Mesodermal cell (in vitro differentiated cells): Measurements from ENCODE around the gene RIC3.

Experiments used
- H3K27ac ChIP-seq: 2 replicates; pipeline ENCODE4 v1.7.0; 2013; ENCODE audit warnings: mild to moderate bottlenecking, low read depth, low read length, moderate library complexity; ENCODE audit not compliant: severe bottlenecking
- H3K36me3 ChIP-seq: 2 replicates; pipeline ENCODE4 v1.7.1; 2013; ENCODE audit warnings: mild to moderate bottlenecking, low read length, moderate library complexity; ENCODE audit not compliant: control insufficient read depth, insufficient read depth
- H3K4me1 ChIP-seq: one replicate; pipeline ENCODE4 v1.7.1; 2013; ENCODE audit warnings: mild to moderate bottlenecking, low read length; ENCODE audit not compliant: insufficient read depth, control insufficient read depth, poor library complexity, severe bottlenecking
- H3K4me3 ChIP-seq: 2 replicates; pipeline ENCODE4 v1.7.0; 2013; ENCODE audit warnings: low read length, control low read depth, mild to moderate bottlenecking; ENCODE audit not compliant: insufficient read depth, poor library complexity, severe bottlenecking; ENCODE audit errors: extremely low read depth
- H3K9me3 ChIP-seq: 2 replicates; pipeline ENCODE4 v1.7.1; 2013; ENCODE audit warnings: mild to moderate bottlenecking, low read length, moderate library complexity; ENCODE audit not compliant: control insufficient read depth
- WGBS, 2 experiments: methylation state at CpG; one replicate each; pipeline ENCODE4 v1.1.5; 2013; ENCODE audit warnings: missing lambda C conversion rate in 2 of 2; ENCODE audit not compliant: insufficient coverage in 2 of 2; 5-methylcytosine and 5-hydroxymethylcytosine counted together

RIC3 gene

GRCh38 chr11:8105133-8105532 is 63.7 kb downstream of the RIC3 start:
- Histone ChIP-seq H3K4me3 (no peak overlapping the region), H3K4me1 (no peaks in the 10 kb centered on the region), H3K9me3 (no peaks in the 10 kb centered on the region), H3K36me3 (peaks cover 25% of the 10 kb centered on the region), H3K27ac (no peak overlapping the region)
- 94 to 100% methylated on average over 1 to 2 of the region's 4 CpGs for WGBS, 2 experiments

GRCh38 chr11:8103909-8104308 is 64.9 kb downstream of the RIC3 start:
- 80 to 100% methylated on average over 1 of the region's 2 CpGs for WGBS, 2 experiments
- Histone ChIP-seq H3K27ac (no peak overlapping the region), H3K9me3 (no peaks in the 10 kb centered on the region), H3K4me1 (peaks cover 2% of the 10 kb centered on the region), H3K36me3 (peaks cover 32% of the 10 kb centered on the region), H3K4me3 (no peak overlapping the region)

GRCh38 chr11:8102965-8103364 is 65.9 kb downstream of the RIC3 start:
- H3K4me3 ChIP-seq: no peak overlapping the region
- WGBS, 2 experiments: 92 to 100% methylated on average over 5 to 7 of the region's 7 CpGs
- H3K27ac ChIP-seq: no peak overlapping the region
- H3K4me1 ChIP-seq: peaks cover 11% of the 10 kb centered on the region
- no peaks in the 10 kb centered on the region for H3K9me3 ChIP-seq
- H3K36me3 ChIP-seq: peaks cover 35% of the 10 kb centered on the region

- H3K4me1 ChIP-seq: peaks cover 12% of the 10 kb centered on the region
- peaks cover 41% of the 10 kb centered on the region for H3K36me3 ChIP-seq
- H3K4me3 ChIP-seq: no peak overlapping the region
- no peaks in the 10 kb centered on the region for H3K9me3 ChIP-seq
- H3K27ac ChIP-seq: no peak overlapping the region
These were observed 66.4 kb downstream of the RIC3 start for GRCh38 chr11:8102296-8102915.

- Histone ChIP-seq H3K36me3 (peaks cover 46% of the 10 kb centered on the region), H3K9me3 (no peaks in the 10 kb centered on the region), H3K4me3 (no peak overlapping the region), H3K4me1 (peaks cover 12% of the 10 kb centered on the region), H3K27ac (no peak overlapping the region)
- WGBS, 2 experiments: 93 to 99% methylated on average over 9 of the region's 11 CpGs
These were observed 67.4 kb downstream of the RIC3 start for GRCh38 chr11:8101421-8101820.

GRCh38 chr11:8100605-8101004 is 68.2 kb downstream of the RIC3 start:
- peaks cover 12% of the 10 kb centered on the region for H3K4me1 ChIP-seq
- WGBS, 2 experiments: 98 to 99% methylated on average over 8 of the region's 8 CpGs
- H3K4me3 ChIP-seq: no peak overlapping the region
- no peaks in the 10 kb centered on the region for H3K9me3 ChIP-seq
- H3K27ac ChIP-seq: no peak overlapping the region
- H3K36me3 ChIP-seq: peaks cover 42% of the 10 kb centered on the region

GRCh38 chr11:8100158-8100557 is 68.7 kb downstream of the RIC3 start:
- no peaks in the 10 kb centered on the region for H3K9me3 ChIP-seq
- WGBS, 2 experiments: 85 to 89% methylated on average over 10 of the region's 14 CpGs
- H3K4me1 ChIP-seq: peaks cover 12% of the 10 kb centered on the region
- H3K36me3 ChIP-seq: peaks cover 46% of the 10 kb centered on the region
- H3K27ac ChIP-seq: no peak overlapping the region
- no peak overlapping the region for H3K4me3 ChIP-seq

- WGBS, 2 experiments: 66 to 88% methylated on average over 2 of the region's 3 CpGs
- no peaks in the 10 kb centered on the region for H3K9me3 ChIP-seq
- peaks cover 12% of the 10 kb centered on the region for H3K4me1 ChIP-seq
- peaks cover 50% of the 10 kb centered on the region for H3K36me3 ChIP-seq
- H3K4me3 ChIP-seq: no peak overlapping the region
- no peak overlapping the region for H3K27ac ChIP-seq
These were observed 69.4 kb downstream of the RIC3 start for GRCh38 chr11:8099291-8099899.

- no peaks in the 10 kb centered on the region for H3K9me3 ChIP-seq
- 76 to 86% methylated on average over 3 to 5 of the region's 6 CpGs for WGBS, 2 experiments
- peak overlapping the region; percentile 43 for H3K27ac ChIP-seq
- no peak overlapping the region for H3K4me3 ChIP-seq
- peaks cover 56% of the 10 kb centered on the region for H3K36me3 ChIP-seq
- H3K4me1 ChIP-seq: peaks cover 12% of the 10 kb centered on the region
These were observed 69.9 kb downstream of the RIC3 start for GRCh38 chr11:8098879-8099278.

GRCh38 chr11:8098361-8098760 is 70.5 kb downstream of the RIC3 start:
- H3K9me3 ChIP-seq: no peaks in the 10 kb centered on the region
- no peak overlapping the region for H3K4me3 ChIP-seq
- WGBS, 2 experiments: 87 to 92% methylated on average over 4 of the region's 4 CpGs
- peaks cover 12% of the 10 kb centered on the region for H3K4me1 ChIP-seq
- peaks cover 56% of the 10 kb centered on the region for H3K36me3 ChIP-seq
- H3K27ac ChIP-seq: peak overlapping the region; percentile 43

- peaks cover 12% of the 10 kb centered on the region for H3K4me1 ChIP-seq
- no peak overlapping the region for H3K4me3 ChIP-seq
- no peaks in the 10 kb centered on the region for H3K9me3 ChIP-seq
- H3K27ac ChIP-seq: no peak overlapping the region
- peaks cover 54% of the 10 kb centered on the region for H3K36me3 ChIP-seq
- 92 to 95% methylated on average over 2 of the region's 2 CpGs for WGBS, 2 experiments
These were observed 70.9 kb downstream of the RIC3 start for GRCh38 chr11:8097926-8098325.
